ENCODE results near the gene ADA.

The ADA gene

DNA sequence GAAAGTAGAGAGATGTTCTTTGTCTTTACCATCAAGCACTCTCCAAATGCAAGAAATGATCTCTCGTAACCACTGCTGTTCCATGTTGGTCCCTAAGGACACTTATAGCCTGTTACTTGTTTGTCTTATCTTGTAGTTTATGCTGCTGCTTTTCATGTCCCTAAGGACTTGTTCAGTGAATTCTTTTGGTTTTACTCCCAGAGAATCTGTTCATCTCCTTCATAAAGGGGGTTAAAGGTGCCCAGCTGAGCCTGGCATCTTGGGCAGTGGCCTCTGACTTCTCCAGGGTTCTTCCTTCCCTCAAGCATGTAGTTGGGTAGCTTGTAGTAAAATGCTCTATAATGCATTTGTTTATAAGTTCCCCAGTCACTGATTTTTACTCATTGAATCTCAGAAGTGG lies 70.0 kb downstream of the ADA start:
- Histone ChIP-seq H3K79me2 (ENCODE audit: insufficient read depth, low read depth) (no peaks in the 10 kb centered on the region), H2AFZ (ENCODE audit: low read depth) (no peak overlapping the region), H3K4me3 (IDR thresholded peaks at IDR 0.05; ENCODE audit: insufficient read depth, low read depth, low read length) (no peak overlapping the region), H3K9ac (no peak overlapping the region), H3K4me2 (no peak overlapping the region), H4K20me1 (ENCODE audit: insufficient read depth) (no peaks in the 10 kb centered on the region), H3K27ac (no peak overlapping the region), H3K4me1 (ENCODE audit: low read depth, poor library complexity, severe bottlenecking) (peaks cover 14% of the 10 kb centered on the region), H3K27me3 (ENCODE audit: insufficient read depth, low read depth) (no peaks in the 10 kb centered on the region), H3K36me3 (ENCODE audit: insufficient read depth) (no peaks in the 10 kb centered on the region)
- TF ChIP-seq, protein P1, sequence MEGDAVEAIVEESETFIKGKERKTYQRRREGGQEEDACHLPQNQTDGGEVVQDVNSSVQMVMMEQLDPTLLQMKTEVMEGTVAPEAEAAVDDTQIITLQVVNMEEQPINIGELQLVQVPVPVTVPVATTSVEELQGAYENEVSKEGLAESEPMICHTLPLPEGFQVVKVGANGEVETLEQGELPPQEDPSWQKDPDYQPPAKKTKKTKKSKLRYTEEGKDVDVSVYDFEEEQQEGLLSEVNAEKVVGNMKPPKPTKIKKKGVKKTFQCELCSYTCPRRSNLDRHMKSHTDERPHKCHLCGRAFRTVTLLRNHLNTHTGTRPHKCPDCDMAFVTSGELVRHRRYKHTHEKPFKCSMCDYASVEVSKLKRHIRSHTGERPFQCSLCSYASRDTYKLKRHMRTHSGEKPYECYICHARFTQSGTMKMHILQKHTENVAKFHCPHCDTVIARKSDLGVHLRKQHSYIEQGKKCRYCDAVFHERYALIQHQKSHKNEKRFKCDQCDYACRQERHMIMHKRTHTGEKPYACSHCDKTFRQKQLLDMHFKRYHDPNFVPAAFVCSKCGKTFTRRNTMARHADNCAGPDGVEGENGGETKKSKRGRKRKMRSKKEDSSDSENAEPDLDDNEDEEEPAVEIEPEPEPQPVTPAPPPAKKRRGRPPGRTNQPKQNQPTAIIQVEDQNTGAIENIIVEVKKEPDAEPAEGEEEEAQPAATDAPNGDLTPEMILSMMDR (conservative IDR thresholded peaks at IDR 0.05; ENCODE audit: low read depth, low read length): no peak

- H4K20me1 ChIP-seq (ENCODE audit: insufficient read depth): no peaks in the 10 kb centered on the region
- H3K36me3 ChIP-seq (ENCODE audit: insufficient read depth): no peaks in the 10 kb centered on the region
- peaks cover 20% of the 10 kb centered on the region for H3K4me1 ChIP-seq (ENCODE audit: low read depth, poor library complexity, severe bottlenecking)
- no peak overlapping the region for H3K4me3 ChIP-seq (IDR thresholded peaks at IDR 0.05; ENCODE audit: insufficient read depth, low read depth, low read length)
- no peak overlapping the region for H3K9ac ChIP-seq
- H3K27me3 ChIP-seq (ENCODE audit: insufficient read depth, low read depth): no peaks in the 10 kb centered on the region
- no peak overlapping the region for H2AFZ ChIP-seq (ENCODE audit: low read depth)
- TF ChIP-seq, protein P1 (conservative IDR thresholded peaks at IDR 0.05; ENCODE audit: low read depth, low read length): no peak
- no peaks in the 10 kb centered on the region for H3K79me2 ChIP-seq (ENCODE audit: insufficient read depth, low read depth)
- no peak overlapping the region for H3K27ac ChIP-seq
- no peak overlapping the region for H3K4me2 ChIP-seq
Observed at GRCh38 chr20:44580581-44581268, 70.8 kb downstream of the ADA start.

- H4K20me1 ChIP-seq (ENCODE audit: insufficient read depth): no peaks in the 10 kb centered on the region
- no peak overlapping the region for H3K27ac ChIP-seq
- no peak overlapping the region for H2AFZ ChIP-seq (ENCODE audit: low read depth)
- no peaks in the 10 kb centered on the region for H3K27me3 ChIP-seq (ENCODE audit: insufficient read depth, low read depth)
- no peak overlapping the region for H3K4me2 ChIP-seq
- H3K9ac ChIP-seq: no peak overlapping the region
- H3K79me2 ChIP-seq (ENCODE audit: insufficient read depth, low read depth): no peaks in the 10 kb centered on the region
- no peak overlapping the region for H3K4me3 ChIP-seq (IDR thresholded peaks at IDR 0.05; ENCODE audit: insufficient read depth, low read depth, low read length)
- TF ChIP-seq, protein P1 (conservative IDR thresholded peaks at IDR 0.05; ENCODE audit: low read depth, low read length): no peak
- no peaks in the 10 kb centered on the region for H3K36me3 ChIP-seq (ENCODE audit: insufficient read depth)
- peaks cover 20% of the 10 kb centered on the region for H3K4me1 ChIP-seq (ENCODE audit: low read depth, poor library complexity, severe bottlenecking)
Observed at GRCh38 chr20:44579313-44580081, 72.0 kb downstream of the ADA start.

- H4K20me1 ChIP-seq (ENCODE audit: insufficient read depth): no peaks in the 10 kb centered on the region
- no peaks in the 10 kb centered on the region for H3K27me3 ChIP-seq (ENCODE audit: insufficient read depth, low read depth)
- H3K4me2 ChIP-seq: peak overlapping the region; percentile 12; the same call in 1 of the 2 replicates
- H3K79me2 ChIP-seq (ENCODE audit: insufficient read depth, low read depth): no peaks in the 10 kb centered on the region
- H3K4me1 ChIP-seq (ENCODE audit: low read depth, poor library complexity, severe bottlenecking): peaks cover 40% of the 10 kb centered on the region
- peak overlapping the region; percentile 41; the same call in 1 of the 2 replicates for H3K27ac ChIP-seq
- H3K4me3 ChIP-seq (IDR thresholded peaks at IDR 0.05; ENCODE audit: insufficient read depth, low read depth, low read length): no peak overlapping the region
- H3K36me3 ChIP-seq (ENCODE audit: insufficient read depth): no peaks in the 10 kb centered on the region
- TF ChIP-seq, protein P1 (conservative IDR thresholded peaks at IDR 0.05; ENCODE audit: low read depth, low read length): no peak; the same call in 1 of the 2 replicates
- H2AFZ ChIP-seq (ENCODE audit: low read depth): 0 out of 2 replicates have a peak overlapping the region, but pooled peaks have one; percentile 20
- H3K9ac ChIP-seq: peak overlapping the region; percentile 2; the same call in 1 of the 2 replicates
Observed at GRCh38 chr20:44576297-44576696, 75.2 kb downstream of the ADA start.

All from KMS-11 (cell line).